KMS-11 (cell line): ENCODE data around the gene EPS15.

Experiments used
- H2AFZ ChIP-seq: fragments of 200-600 bp; sonication (generic); 2 replicates; pipeline ENCODE4 v1.6.1; 2016; ENCODE audit warnings: antibody characterized with exemption, mixed run types, low read depth
- H3K27ac ChIP-seq: fragments of 200-600 bp; sonication (generic); 2 replicates; pipeline ENCODE4 v1.6.1; 2016; ENCODE audit warnings: mild to moderate bottlenecking, mixed run types
- H3K27me3 ChIP-seq: fragments of 200-600 bp; sonication (generic); 2 replicates; pipeline ENCODE4 v1.6.1; 2017; ENCODE audit warnings: mild to moderate bottlenecking, low read depth, mixed run types, moderate library complexity; ENCODE audit not compliant: insufficient read depth
- H3K36me3 ChIP-seq: fragments of 200-600 bp; sonication (generic); 2 replicates; pipeline ENCODE4 v1.6.1; 2017; ENCODE audit warnings: mild to moderate bottlenecking, mixed run types; ENCODE audit not compliant: insufficient read depth
- H3K4me1 ChIP-seq: fragments of 200-600 bp; sonication (generic); 2 replicates; pipeline ENCODE4 v1.6.1; 2016; ENCODE audit warnings: mild to moderate bottlenecking, low read depth, mixed run types; ENCODE audit not compliant: poor library complexity, severe bottlenecking
- H3K4me2 ChIP-seq: fragments of 200-600 bp; sonication (generic); 2 replicates; pipeline ENCODE4 v1.7.0; 2016; ENCODE audit warnings: mild to moderate bottlenecking, mixed run types
- H3K4me3 ChIP-seq: fragments of 200-600 bp; sonication (generic); IDR thresholded peaks from 2 replicates; pipeline ENCODE4 v1.6.1; 2017; ENCODE audit warnings: low read depth, low read length, mixed read lengths; ENCODE audit not compliant: insufficient read depth
- H3K79me2 ChIP-seq: fragments of 200-600 bp; sonication (generic); 2 replicates; pipeline ENCODE4 v1.6.1; 2016; ENCODE audit warnings: low read depth, mixed run types; ENCODE audit not compliant: insufficient read depth
- H3K9ac ChIP-seq: fragments of 200-600 bp; sonication (generic); 2 replicates; pipeline ENCODE4 v1.6.1; 2016; ENCODE audit warnings: mild to moderate bottlenecking, mixed run types
- H4K20me1 ChIP-seq: fragments of 200-600 bp; sonication (generic); 2 replicates; pipeline ENCODE4 v1.6.1; 2016; ENCODE audit warnings: mild to moderate bottlenecking, mixed run types; ENCODE audit not compliant: insufficient read depth
- CTCF ChIP-seq: fragments of 200-600 bp; sonication (generic); conservative IDR thresholded peaks from 2 replicates; pipeline ENCODE4 v1.6.1; 2017; ENCODE audit warnings: low read depth, mild to moderate bottlenecking, antibody characterized with exemption, low read length, moderate library complexity, mixed read lengths

The EPS15 gene

GRCh38 chr1:51435878-51436277 lies 83.2 kb downstream of the EPS15 start:
- Histone ChIP-seq H3K27ac (no peak overlapping the region), H4K20me1 (no peaks in the 10 kb centered on the region), H3K4me1 (peaks cover 21% of the 10 kb centered on the region), H3K4me3 (no peak overlapping the region), H3K79me2 (no peaks in the 10 kb centered on the region), H3K27me3 (no peaks in the 10 kb centered on the region), H2AFZ (no peak overlapping the region), H3K36me3 (no peaks in the 10 kb centered on the region), H3K4me2 (no peak overlapping the region), H3K9ac (no peak overlapping the region)
- no peak for TF ChIP-seq CTCF

- Histone ChIP-seq H3K27ac (no peak overlapping the region), H3K4me3 (no peak overlapping the region), H3K4me2 (peak overlapping the region; percentile 2; the same call in 1 of the 2 replicates), H4K20me1 (no peaks in the 10 kb centered on the region), H3K4me1 (peaks cover 16% of the 10 kb centered on the region), H2AFZ (no peak overlapping the region), H3K36me3 (no peaks in the 10 kb centered on the region), H3K79me2 (no peaks in the 10 kb centered on the region), H3K27me3 (no peaks in the 10 kb centered on the region), H3K9ac (no peak overlapping the region)
- TF ChIP-seq CTCF: no peak
Measured at GRCh38 chr1:51433972-51434510, 85.0 kb downstream of the EPS15 start.

- no peaks in the 10 kb centered on the region for H3K36me3 ChIP-seq
- H2AFZ ChIP-seq: no peak overlapping the region
- H3K4me3 ChIP-seq: no peak overlapping the region
- TF ChIP-seq CTCF: no peak
- H3K4me2 ChIP-seq: no peak overlapping the region; the same call in 1 of the 2 replicates
- peaks cover 11% of the 10 kb centered on the region for H3K4me1 ChIP-seq
- H3K79me2 ChIP-seq: no peaks in the 10 kb centered on the region
- no peak overlapping the region for H3K27ac ChIP-seq
- no peaks in the 10 kb centered on the region for H3K27me3 ChIP-seq
- no peaks in the 10 kb centered on the region for H4K20me1 ChIP-seq
- no peak overlapping the region for H3K9ac ChIP-seq
Measured at GRCh38 chr1:51433269-51433971, 85.6 kb downstream of the EPS15 start.

GRCh38 chr1:51432146-51432545 lies 86.9 kb downstream of the EPS15 start:
- H3K27me3 ChIP-seq: no peaks in the 10 kb centered on the region
- no peak overlapping the region for H2AFZ ChIP-seq
- no peak overlapping the region for H3K9ac ChIP-seq
- H3K4me3 ChIP-seq: no peak overlapping the region
- H3K27ac ChIP-seq: no peak overlapping the region
- H3K4me1 ChIP-seq: peaks cover 11% of the 10 kb centered on the region
- no peaks in the 10 kb centered on the region for H4K20me1 ChIP-seq
- H3K4me2 ChIP-seq: no peak overlapping the region
- no peaks in the 10 kb centered on the region for H3K79me2 ChIP-seq
- no peaks in the 10 kb centered on the region for H3K36me3 ChIP-seq
- no peak for TF ChIP-seq CTCF
